K562 (cell line): ENCODE data around the gene RBM26.

Experiments used
- CTCF ChIP-seq, 3 experiments: IDR thresholded peaks in 2 of 3; conservative IDR thresholded peaks in 1 of 3; 2 replicates each; pipeline ENCODE4 v1.5.1; 2011 to 2012; ENCODE audit warnings: low read length in 3 of 3, mild to moderate bottlenecking in 3 of 3, control low read depth in 2 of 3, improper control_type of control experiment in 1 of 3, inconsistent platforms in 1 of 3, low read depth in 1 of 3, mixed read lengths in 1 of 3, moderate library complexity in 1 of 3; ENCODE audit not compliant: insufficient read depth in 2 of 3
- ESRRA ChIP-seq: fragments of 450-650 bp; IDR thresholded peaks from 2 replicates; pipeline ENCODE4 v1.6.1; 2014; ENCODE audit warnings: low read depth, mild to moderate bottlenecking, moderate library complexity, borderline replicate concordance
- FOXP1 ChIP-seq: sonication (generic); formaldehyde crosslinking; IDR thresholded peaks from 2 replicates; pipeline ENCODE4 v1.8.0; 2022; ENCODE audit warnings: mild to moderate bottlenecking, missing genetic modification reagents
- SAFB2 ChIP-seq: fragments of 200-400 bp; formaldehyde crosslinking; IDR thresholded peaks from 2 replicates; pipeline ENCODE4 v1.6.1; 2018; ENCODE audit warnings: borderline replicate concordance, low read length, low read depth, moderate library complexity; ENCODE audit not compliant: severe bottlenecking
- SMARCB1 ChIP-seq: IDR thresholded peaks from 2 replicates; pipeline ENCODE4 v1.6.1; 2011; ENCODE audit warnings: improper control_type of control experiment, low read depth; ENCODE audit not compliant: insufficient read length
- ZBTB5 ChIP-seq: fragments of 450-650 bp; IDR thresholded peaks from 2 replicates; pipeline ENCODE4 v1.6.1; 2017; ENCODE audit warnings: antibody characterized with exemption
- ZKSCAN8 ChIP-seq: fragments of 200-800 bp; sonication (Bioruptor generic); IDR thresholded peaks from 2 replicates; pipeline ENCODE4 v1.6.1; 2016; ENCODE audit warnings: missing genetic modification characterization, missing compliant biosample characterization
- ZNF79 ChIP-seq: fragments of 250-450 bp; sonication (Bioruptor Pico); IDR thresholded peaks from 2 replicates; pipeline ENCODE4 v1.4.0; 2020; ENCODE audit warnings: low read depth, mild to moderate bottlenecking, moderate library complexity

GRCh38 chr13:79307433-79307861 lies 98.6 kb downstream of the RBM26 start:
- TF ChIP-seq SAFB2 (no peak), ZKSCAN8 (CRISPR knock-in tag) (no peak), ESRRA (no peak), FOXP1 (CRISPR knock-in tag) (no peak), ZNF79 (CRISPR knock-in tag) (no peak), SMARCB1 (no peak), CTCF (IDR thresholded peaks at IDR 0.05 in 2 of 3, conservative IDR thresholded peaks at IDR 0.05 in 1 of 3; ENCODE audit: insufficient read depth in 2 of 3, low read depth in 1 of 3, low read length in 3 of 3) (no peak), ZBTB5 (no peak)
